HEK293 (cell line): ENCODE data around the gene MRPL51.
A peak's percentile ranks its signal among the peaks of the same experiment; 100 is the strongest.

Experiments
- CTCF ChIA-PET: fragments of 350-600 bp; formaldehyde crosslinking; extraction: SDS; loops from one replicate; lab custom pipeline; 2021; ENCODE audit warnings: antibody characterized with exemption; lab: Yijun Ruan, JAX
- POLR2A ChIA-PET: fragments of 300-600 bp; formaldehyde crosslinking; extraction: SDS; loops from one replicate; lab custom pipeline; 2020; ENCODE audit warnings: antibody characterized with exemption, inconsistent platforms; lab: Yijun Ruan, JAX
- H3K27ac ChIP-seq: fragments of 200-500 bp; sonication (Bioruptor generic); 2 replicates; pipeline ENCODE4 v1.5.1; 2014; ENCODE audit warnings: low read depth, low read length, control low read depth, inconsistent platforms; ENCODE audit errors: extremely low read depth
- H3K36me3 ChIP-seq, 2 experiments: fragments of 200-500 bp in 1 of 2; sonication (Bioruptor generic) in 1 of 2; 1 replicate in 1 of 2; 2 replicates in 1 of 2; pipeline ENCODE4 v1.5.1; 2014 to 2017; ENCODE audit warnings: inconsistent platforms in 2 of 2, low read length in 2 of 2; ENCODE audit not compliant: control insufficient read depth in 2 of 2, insufficient read depth in 1 of 2
- H3K4me1 ChIP-seq: fragments of 200-500 bp; sonication (Bioruptor generic); 2 replicates; pipeline ENCODE4 v1.5.1; 2014; ENCODE audit warnings: mild to moderate bottlenecking, low read length, inconsistent platforms; ENCODE audit not compliant: control insufficient read depth, insufficient read depth
- H3K4me3 ChIP-seq: 2 replicates; pipeline ENCODE4 v1.5.1; 2011; ENCODE audit warnings: low read depth, mild to moderate bottlenecking, control low read depth, low read length, moderate library complexity
- H3K9me3 ChIP-seq: fragments of 200-500 bp; sonication (Bioruptor generic); 2 replicates; pipeline ENCODE4 v1.5.1; 2014; ENCODE audit warnings: low read depth, low read length, inconsistent platforms; ENCODE audit not compliant: control insufficient read depth, insufficient read depth
- EGR2 ChIP-seq: fragments of 450-650 bp; formaldehyde crosslinking; IDR thresholded peaks from 2 replicates; pipeline ENCODE4 v1.5.1; 2016; ENCODE audit warnings: low read depth, missing biosample characterization, missing genetic modification characterization
- KLF8 ChIP-seq: fragments of 450-650 bp; formaldehyde crosslinking; IDR thresholded peaks from 2 replicates; pipeline ENCODE4 v1.5.1; 2016; ENCODE audit warnings: missing biosample characterization, missing genetic modification characterization
- KLF9 ChIP-seq: fragments of 450-650 bp; formaldehyde crosslinking; IDR thresholded peaks from 2 replicates; pipeline ENCODE4 v1.5.1; 2016; ENCODE audit warnings: missing biosample characterization, missing genetic modification characterization, low read depth
- SP2 ChIP-seq: fragments of 450-650 bp; formaldehyde crosslinking; IDR thresholded peaks from 2 replicates; pipeline ENCODE4 v1.5.1; 2016; ENCODE audit warnings: missing biosample characterization, missing genetic modification characterization
- YY2 ChIP-seq: fragments of 450-650 bp; formaldehyde crosslinking; IDR thresholded peaks from 2 replicates; pipeline ENCODE4 v1.5.1; 2016; ENCODE audit warnings: missing biosample characterization, missing genetic modification characterization
- ZBTB8A ChIP-seq: fragments of 450-650 bp; formaldehyde crosslinking; IDR thresholded peaks from 2 replicates; pipeline ENCODE4 v1.5.1; 2016; ENCODE audit warnings: missing biosample characterization, missing genetic modification characterization
- ZNF10 ChIP-seq: fragments of 450-650 bp; formaldehyde crosslinking; IDR thresholded peaks from 2 replicates; pipeline ENCODE4 v1.5.1; 2017; ENCODE audit warnings: missing biosample characterization, missing genetic modification characterization
- ZNF133 ChIP-seq: fragments of 450-650 bp; formaldehyde crosslinking; IDR thresholded peaks from 2 replicates; pipeline ENCODE4 v1.5.1; 2016; ENCODE audit warnings: missing biosample characterization, missing genetic modification characterization
- ZNF155 ChIP-seq: fragments of 450-650 bp; formaldehyde crosslinking; IDR thresholded peaks from 2 replicates; pipeline ENCODE4 v1.5.1; 2016; ENCODE audit warnings: missing biosample characterization, missing genetic modification characterization
- ZNF16 ChIP-seq: fragments of 450-650 bp; formaldehyde crosslinking; IDR thresholded peaks from 2 replicates; pipeline ENCODE4 v1.5.1; 2016; ENCODE audit warnings: low read depth, missing biosample characterization, missing genetic modification characterization
- ZNF174 ChIP-seq: fragments of 450-650 bp; formaldehyde crosslinking; IDR thresholded peaks from 2 replicates; pipeline ENCODE4 v1.5.0; 2017; ENCODE audit warnings: missing biosample characterization, mild to moderate bottlenecking, missing genetic modification characterization
- ZNF248 ChIP-seq: fragments of 450-650 bp; formaldehyde crosslinking; IDR thresholded peaks from 2 replicates; pipeline ENCODE4 v1.5.1; 2017; ENCODE audit warnings: missing biosample characterization, missing genetic modification characterization
- ZNF274 ChIP-seq, 2 experiments: fragments of 200-500 bp in 1 of 2; fragments of 450-650 bp in 1 of 2; sonication (Bioruptor generic) in 1 of 2; formaldehyde crosslinking in 1 of 2; IDR thresholded peaks; 2 replicates each; pipeline versions ENCODE4 v1.5.1 to v1.6.1; 2014 to 2016; ENCODE audit warnings: borderline replicate concordance in 1 of 2, inconsistent platforms in 1 of 2, low read length in 1 of 2, missing biosample characterization in 1 of 2, missing genetic modification characterization in 1 of 2
- ZNF335 ChIP-seq: fragments of 450-650 bp; formaldehyde crosslinking; conservative IDR thresholded peaks from 2 replicates; pipeline ENCODE4 v1.5.1; 2016; ENCODE audit warnings: missing biosample characterization, missing genetic modification characterization
- ZNF585B ChIP-seq: fragments of 450-650 bp; formaldehyde crosslinking; IDR thresholded peaks from 2 replicates; pipeline ENCODE4 v1.5.1; 2016; ENCODE audit warnings: missing biosample characterization, missing genetic modification characterization
- ZNF701 ChIP-seq: fragments of 450-650 bp; formaldehyde crosslinking; IDR thresholded peaks from 2 replicates; pipeline ENCODE4 v1.5.1; 2016; ENCODE audit warnings: missing biosample characterization, missing genetic modification characterization
- ZNF76 ChIP-seq: fragments of 450-650 bp; formaldehyde crosslinking; IDR thresholded peaks from 2 replicates; pipeline ENCODE4; 2016; ENCODE audit warnings: low read depth, missing biosample characterization, missing genetic modification characterization, borderline replicate concordance
- ZNF843 ChIP-seq: fragments of 450-650 bp; formaldehyde crosslinking; IDR thresholded peaks from 2 replicates; pipeline ENCODE4 v1.5.1; 2016; ENCODE audit warnings: missing biosample characterization, missing genetic modification characterization
- TF ChIP-seq, protein P1 (sequence below): fragments of 450-650 bp; formaldehyde crosslinking; IDR thresholded peaks from 2 replicates; pipeline ENCODE4 v1.5.1; 2016; ENCODE audit warnings: missing biosample characterization, missing genetic modification characterization
- TF ChIP-seq, protein P2 (sequence below): fragments of 450-650 bp; formaldehyde crosslinking; IDR thresholded peaks from 2 replicates; pipeline ENCODE4 v1.5.1; 2016; ENCODE audit warnings: missing biosample characterization, missing genetic modification characterization
- TF ChIP-seq, protein P3 (sequence below): fragments of 450-650 bp; formaldehyde crosslinking; IDR thresholded peaks from 2 replicates; pipeline ENCODE4 v1.5.1; 2016; ENCODE audit warnings: missing biosample characterization, missing genetic modification characterization, borderline replicate concordance
- TF ChIP-seq, protein P4 (sequence below): fragments of 450-650 bp; formaldehyde crosslinking; conservative IDR thresholded peaks from 2 replicates; pipeline ENCODE4 v1.5.1; 2016; ENCODE audit warnings: low read depth, missing biosample characterization, missing genetic modification characterization

The MRPL51 gene

DNA sequence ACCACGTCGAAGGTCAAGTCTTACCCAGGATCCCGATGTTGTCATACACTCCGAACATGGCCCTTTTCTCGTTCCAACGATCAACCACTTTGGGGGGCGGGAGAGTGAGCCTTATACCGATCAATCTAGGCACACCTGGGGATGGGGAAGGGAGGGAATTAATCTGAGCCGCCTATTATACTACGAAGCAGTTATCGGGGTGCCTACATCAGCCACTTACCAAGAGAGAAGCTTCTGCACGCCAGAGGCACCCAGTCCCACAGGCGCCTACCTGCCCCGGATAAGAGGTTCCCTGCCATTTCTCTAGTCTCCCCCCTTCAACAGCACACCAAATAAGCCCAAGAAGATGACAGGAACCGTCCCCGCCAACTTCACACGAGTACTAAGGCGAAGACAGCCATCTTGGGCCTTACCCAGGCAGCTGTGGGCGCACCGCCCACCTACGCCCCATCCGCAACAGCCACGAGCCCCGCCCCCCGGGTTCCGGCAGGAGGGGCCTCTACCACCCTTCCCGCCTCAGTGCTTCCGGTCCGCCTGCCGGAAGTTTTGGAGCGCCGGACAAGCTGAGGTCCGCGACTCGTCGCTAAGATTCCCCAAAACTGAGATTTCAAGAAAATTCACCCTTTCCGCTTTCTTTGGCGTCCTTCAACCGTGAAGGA, at the start of gene MRPL51:
Gene MRPL51, minus strand, starts transcription at position 425 of the 659 bp plus-strand sequence. Its CDS starts 126 bp downstream, at position 299.
- H3K4me1 ChIP-seq: peaks cover 7% of the 10 kb centered on the region; the same call in 1 of the 2 replicates
- ChIA-PET CTCF (interaction anchor here (0.5 to 2.0 kb wide), 6 partner anchors 19 to 173 kb away, joined by 3 to 7 read pairs (median 4); no protein-coding TSS in a partner anchor), POLR2A (interaction anchor here (1.0 to 1.8 kb wide), 21 partner anchors 9 to 358 kb away, joined by 3 to 74 read pairs (median 4); partner anchors contain the start of genes CDCA3, GAPDH, NOP2 and TNFRSF1A)
- peaks cover 36 to 47% of the 10 kb centered on the region in 2 experiments for H3K36me3 ChIP-seq
- H3K9me3 ChIP-seq: no peaks in the 10 kb centered on the region
- peak within 1 kb of the TSS; percentile 93 for H3K4me3 ChIP-seq
- peak within 1 kb of the TSS; percentile 94 for H3K27ac ChIP-seq
- no peak for TF ChIP-seq ZNF248 (tag by site-specific recombination)
- peak; percentile 98 for TF ChIP-seq ZBTB8A (tag by site-specific recombination)
- TF ChIP-seq, protein P1, sequence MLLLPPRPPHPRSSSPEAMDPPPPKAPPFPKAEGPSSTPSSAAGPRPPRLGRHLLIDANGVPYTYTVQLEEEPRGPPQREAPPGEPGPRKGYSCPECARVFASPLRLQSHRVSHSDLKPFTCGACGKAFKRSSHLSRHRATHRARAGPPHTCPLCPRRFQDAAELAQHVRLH (tag by site-specific recombination): peak; percentile 99
- TF ChIP-seq, protein P2, sequence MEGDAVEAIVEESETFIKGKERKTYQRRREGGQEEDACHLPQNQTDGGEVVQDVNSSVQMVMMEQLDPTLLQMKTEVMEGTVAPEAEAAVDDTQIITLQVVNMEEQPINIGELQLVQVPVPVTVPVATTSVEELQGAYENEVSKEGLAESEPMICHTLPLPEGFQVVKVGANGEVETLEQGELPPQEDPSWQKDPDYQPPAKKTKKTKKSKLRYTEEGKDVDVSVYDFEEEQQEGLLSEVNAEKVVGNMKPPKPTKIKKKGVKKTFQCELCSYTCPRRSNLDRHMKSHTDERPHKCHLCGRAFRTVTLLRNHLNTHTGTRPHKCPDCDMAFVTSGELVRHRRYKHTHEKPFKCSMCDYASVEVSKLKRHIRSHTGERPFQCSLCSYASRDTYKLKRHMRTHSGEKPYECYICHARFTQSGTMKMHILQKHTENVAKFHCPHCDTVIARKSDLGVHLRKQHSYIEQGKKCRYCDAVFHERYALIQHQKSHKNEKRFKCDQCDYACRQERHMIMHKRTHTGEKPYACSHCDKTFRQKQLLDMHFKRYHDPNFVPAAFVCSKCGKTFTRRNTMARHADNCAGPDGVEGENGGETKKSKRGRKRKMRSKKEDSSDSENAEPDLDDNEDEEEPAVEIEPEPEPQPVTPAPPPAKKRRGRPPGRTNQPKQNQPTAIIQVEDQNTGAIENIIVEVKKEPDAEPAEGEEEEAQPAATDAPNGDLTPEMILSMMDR (tag by site-specific recombination): no peak
- TF ChIP-seq ZNF274 (IDR thresholded peaks at IDR 0.05; ENCODE audit: low read length): no peak
- no peak for TF ChIP-seq ZNF274 (tag by site-specific recombination; IDR thresholded peaks at IDR 0.05; ENCODE audit: borderline replicate concordance)
- TF ChIP-seq ZNF585B (tag by site-specific recombination): no peak
- peak; percentile 89 for TF ChIP-seq ZNF335 (tag by site-specific recombination)
- no peak for TF ChIP-seq ZNF174 (tag by site-specific recombination)
- TF ChIP-seq ZNF16 (tag by site-specific recombination): no peak
- peak; percentile 50 for TF ChIP-seq ZNF133 (tag by site-specific recombination)
- TF ChIP-seq EGR2 (tag by site-specific recombination): peak; percentile 93
- TF ChIP-seq, protein P3, sequence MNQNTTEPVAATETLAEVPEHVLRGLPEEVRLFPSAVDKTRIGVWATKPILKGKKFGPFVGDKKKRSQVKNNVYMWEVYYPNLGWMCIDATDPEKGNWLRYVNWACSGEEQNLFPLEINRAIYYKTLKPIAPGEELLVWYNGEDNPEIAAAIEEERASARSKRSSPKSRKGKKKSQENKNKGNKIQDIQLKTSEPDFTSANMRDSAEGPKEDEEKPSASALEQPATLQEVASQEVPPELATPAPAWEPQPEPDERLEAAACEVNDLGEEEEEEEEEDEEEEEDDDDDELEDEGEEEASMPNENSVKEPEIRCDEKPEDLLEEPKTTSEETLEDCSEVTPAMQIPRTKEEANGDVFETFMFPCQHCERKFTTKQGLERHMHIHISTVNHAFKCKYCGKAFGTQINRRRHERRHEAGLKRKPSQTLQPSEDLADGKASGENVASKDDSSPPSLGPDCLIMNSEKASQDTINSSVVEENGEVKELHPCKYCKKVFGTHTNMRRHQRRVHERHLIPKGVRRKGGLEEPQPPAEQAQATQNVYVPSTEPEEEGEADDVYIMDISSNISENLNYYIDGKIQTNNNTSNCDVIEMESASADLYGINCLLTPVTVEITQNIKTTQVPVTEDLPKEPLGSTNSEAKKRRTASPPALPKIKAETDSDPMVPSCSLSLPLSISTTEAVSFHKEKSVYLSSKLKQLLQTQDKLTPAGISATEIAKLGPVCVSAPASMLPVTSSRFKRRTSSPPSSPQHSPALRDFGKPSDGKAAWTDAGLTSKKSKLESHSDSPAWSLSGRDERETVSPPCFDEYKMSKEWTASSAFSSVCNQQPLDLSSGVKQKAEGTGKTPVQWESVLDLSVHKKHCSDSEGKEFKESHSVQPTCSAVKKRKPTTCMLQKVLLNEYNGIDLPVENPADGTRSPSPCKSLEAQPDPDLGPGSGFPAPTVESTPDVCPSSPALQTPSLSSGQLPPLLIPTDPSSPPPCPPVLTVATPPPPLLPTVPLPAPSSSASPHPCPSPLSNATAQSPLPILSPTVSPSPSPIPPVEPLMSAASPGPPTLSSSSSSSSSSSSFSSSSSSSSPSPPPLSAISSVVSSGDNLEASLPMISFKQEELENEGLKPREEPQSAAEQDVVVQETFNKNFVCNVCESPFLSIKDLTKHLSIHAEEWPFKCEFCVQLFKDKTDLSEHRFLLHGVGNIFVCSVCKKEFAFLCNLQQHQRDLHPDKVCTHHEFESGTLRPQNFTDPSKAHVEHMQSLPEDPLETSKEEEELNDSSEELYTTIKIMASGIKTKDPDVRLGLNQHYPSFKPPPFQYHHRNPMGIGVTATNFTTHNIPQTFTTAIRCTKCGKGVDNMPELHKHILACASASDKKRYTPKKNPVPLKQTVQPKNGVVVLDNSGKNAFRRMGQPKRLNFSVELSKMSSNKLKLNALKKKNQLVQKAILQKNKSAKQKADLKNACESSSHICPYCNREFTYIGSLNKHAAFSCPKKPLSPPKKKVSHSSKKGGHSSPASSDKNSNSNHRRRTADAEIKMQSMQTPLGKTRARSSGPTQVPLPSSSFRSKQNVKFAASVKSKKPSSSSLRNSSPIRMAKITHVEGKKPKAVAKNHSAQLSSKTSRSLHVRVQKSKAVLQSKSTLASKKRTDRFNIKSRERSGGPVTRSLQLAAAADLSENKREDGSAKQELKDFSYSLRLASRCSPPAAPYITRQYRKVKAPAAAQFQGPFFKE (tag by site-specific recombination): peak; percentile 46; the same call in 1 of the 2 replicates
- TF ChIP-seq, protein P4, sequence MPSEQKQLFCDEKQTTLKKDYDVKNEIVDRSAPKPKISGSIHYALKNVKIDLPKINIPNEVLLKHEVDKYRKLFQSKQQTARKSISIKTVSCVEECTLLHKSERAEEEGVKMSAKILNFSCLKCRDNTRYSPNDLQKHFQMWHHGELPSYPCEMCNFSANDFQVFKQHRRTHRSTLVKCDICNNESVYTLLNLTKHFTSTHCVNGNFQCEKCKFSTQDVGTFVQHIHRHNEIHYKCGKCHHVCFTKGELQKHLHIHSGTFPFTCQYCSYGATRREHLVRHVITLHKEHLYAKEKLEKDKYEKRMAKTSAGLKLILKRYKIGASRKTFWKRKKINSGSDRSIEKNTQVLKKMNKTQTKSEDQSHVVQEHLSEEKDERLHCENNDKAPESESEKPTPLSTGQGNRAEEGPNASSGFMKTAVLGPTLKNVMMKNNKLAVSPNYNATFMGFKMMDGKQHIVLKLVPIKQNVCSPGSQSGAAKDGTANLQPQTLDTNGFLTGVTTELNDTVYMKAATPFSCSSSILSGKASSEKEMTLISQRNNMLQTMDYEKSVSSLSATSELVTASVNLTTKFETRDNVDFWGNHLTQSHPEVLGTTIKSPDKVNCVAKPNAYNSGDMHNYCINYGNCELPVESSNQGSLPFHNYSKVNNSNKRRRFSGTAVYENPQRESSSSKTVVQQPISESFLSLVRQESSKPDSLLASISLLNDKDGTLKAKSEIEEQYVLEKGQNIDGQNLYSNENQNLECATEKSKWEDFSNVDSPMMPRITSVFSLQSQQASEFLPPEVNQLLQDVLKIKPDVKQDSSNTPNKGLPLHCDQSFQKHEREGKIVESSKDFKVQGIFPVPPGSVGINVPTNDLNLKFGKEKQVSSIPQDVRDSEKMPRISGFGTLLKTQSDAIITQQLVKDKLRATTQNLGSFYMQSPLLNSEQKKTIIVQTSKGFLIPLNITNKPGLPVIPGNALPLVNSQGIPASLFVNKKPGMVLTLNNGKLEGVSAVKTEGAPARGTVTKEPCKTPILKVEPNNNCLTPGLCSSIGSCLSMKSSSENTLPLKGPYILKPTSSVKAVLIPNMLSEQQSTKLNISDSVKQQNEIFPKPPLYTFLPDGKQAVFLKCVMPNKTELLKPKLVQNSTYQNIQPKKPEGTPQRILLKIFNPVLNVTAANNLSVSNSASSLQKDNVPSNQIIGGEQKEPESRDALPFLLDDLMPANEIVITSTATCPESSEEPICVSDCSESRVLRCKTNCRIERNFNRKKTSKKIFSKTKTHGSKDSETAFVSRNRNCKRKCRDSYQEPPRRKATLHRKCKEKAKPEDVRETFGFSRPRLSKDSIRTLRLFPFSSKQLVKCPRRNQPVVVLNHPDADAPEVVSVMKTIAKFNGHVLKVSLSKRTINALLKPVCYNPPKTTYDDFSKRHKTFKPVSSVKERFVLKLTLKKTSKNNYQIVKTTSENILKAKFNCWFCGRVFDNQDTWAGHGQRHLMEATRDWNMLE (tag by site-specific recombination): peak; percentile 63
- peak; percentile 79 for TF ChIP-seq ZNF76 (tag by site-specific recombination)
- peak; percentile 95 for TF ChIP-seq SP2 (tag by site-specific recombination)
- TF ChIP-seq KLF9 (tag by site-specific recombination): peak; percentile 98
- TF ChIP-seq YY2 (tag by site-specific recombination): peak; percentile 80
- peak; percentile 99 for TF ChIP-seq KLF8 (tag by site-specific recombination)
- TF ChIP-seq ZNF701: no peak
- no peak for TF ChIP-seq ZNF155 (tag by site-specific recombination)
- TF ChIP-seq ZNF10 (tag by site-specific recombination): peak; percentile 49; the same call in 1 of the 2 replicates
- peak; percentile 9; the same call in 1 of the 2 replicates for TF ChIP-seq ZNF843 (tag by site-specific recombination)
